ENCODE data around the gene ETV5.

DNA sequence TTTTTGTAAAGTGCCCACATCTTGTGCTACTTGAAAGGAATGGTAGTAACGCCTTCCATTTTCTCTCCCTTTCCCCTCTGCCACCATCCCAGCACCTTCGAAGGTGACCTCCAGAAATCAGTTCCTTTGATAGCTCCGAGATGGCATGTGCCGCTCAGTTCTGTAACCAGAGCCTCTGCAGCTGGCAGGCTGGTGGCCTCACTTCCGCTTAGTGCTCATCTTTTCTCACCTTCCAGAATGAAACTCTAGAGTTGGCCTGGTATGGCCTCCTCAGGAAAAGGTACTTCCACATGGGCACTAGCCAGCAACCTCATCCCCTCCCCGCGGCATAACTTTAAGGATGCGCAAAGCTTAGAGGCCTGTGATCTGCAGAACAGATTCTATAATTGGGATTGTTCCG, 38.8 kb downstream of the ETV5 start:
- TF ChIP-seq, protein P1, sequence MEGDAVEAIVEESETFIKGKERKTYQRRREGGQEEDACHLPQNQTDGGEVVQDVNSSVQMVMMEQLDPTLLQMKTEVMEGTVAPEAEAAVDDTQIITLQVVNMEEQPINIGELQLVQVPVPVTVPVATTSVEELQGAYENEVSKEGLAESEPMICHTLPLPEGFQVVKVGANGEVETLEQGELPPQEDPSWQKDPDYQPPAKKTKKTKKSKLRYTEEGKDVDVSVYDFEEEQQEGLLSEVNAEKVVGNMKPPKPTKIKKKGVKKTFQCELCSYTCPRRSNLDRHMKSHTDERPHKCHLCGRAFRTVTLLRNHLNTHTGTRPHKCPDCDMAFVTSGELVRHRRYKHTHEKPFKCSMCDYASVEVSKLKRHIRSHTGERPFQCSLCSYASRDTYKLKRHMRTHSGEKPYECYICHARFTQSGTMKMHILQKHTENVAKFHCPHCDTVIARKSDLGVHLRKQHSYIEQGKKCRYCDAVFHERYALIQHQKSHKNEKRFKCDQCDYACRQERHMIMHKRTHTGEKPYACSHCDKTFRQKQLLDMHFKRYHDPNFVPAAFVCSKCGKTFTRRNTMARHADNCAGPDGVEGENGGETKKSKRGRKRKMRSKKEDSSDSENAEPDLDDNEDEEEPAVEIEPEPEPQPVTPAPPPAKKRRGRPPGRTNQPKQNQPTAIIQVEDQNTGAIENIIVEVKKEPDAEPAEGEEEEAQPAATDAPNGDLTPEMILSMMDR (IDR thresholded peaks at IDR 0.05): no peak
- no peak for TF ChIP-seq POLR2A (IDR thresholded peaks at IDR 0.05)

Measured in uterus (tissue), 2 donors.